ENCODE results near the gene ZNF148.

The ZNF148 gene

GRCh38 chr3:125194061-125194848, 180.9 kb downstream of the ZNF148 start:
- Histone ChIP-seq H3K27me3 (ENCODE audit: insufficient read depth, low read length) (peaks cover 3% of the 10 kb centered on the region), H3K9me3 (ENCODE audit: low read length) (no peaks in the 10 kb centered on the region), H3K4me3 (ENCODE audit: low read length) (no peak overlapping the region), H2AFZ (ENCODE audit: low read depth, low read length) (no peak overlapping the region), H3K36me3 (ENCODE audit: insufficient read depth, low read length) (no peaks in the 10 kb centered on the region), H3K4me1 (ENCODE audit: insufficient read depth, low read length) (no peaks in the 10 kb centered on the region)

- no peaks in the 10 kb centered on the region for H3K4me1 ChIP-seq (ENCODE audit: insufficient read depth, low read length)
- no peak overlapping the region for H3K4me3 ChIP-seq (ENCODE audit: low read length)
- H3K9me3 ChIP-seq (ENCODE audit: low read length): no peaks in the 10 kb centered on the region
- H3K27me3 ChIP-seq (ENCODE audit: insufficient read depth, low read length): peaks cover 3% of the 10 kb centered on the region
- H3K36me3 ChIP-seq (ENCODE audit: insufficient read depth, low read length): no peaks in the 10 kb centered on the region
- no peak overlapping the region for H2AFZ ChIP-seq (ENCODE audit: low read depth, low read length)
Observed at GRCh38 chr3:125192190-125193035, 182.7 kb downstream of the ZNF148 start.

GRCh38 chr3:125191730-125192129, 183.4 kb downstream of the ZNF148 start:
- Histone ChIP-seq H3K4me1 (ENCODE audit: insufficient read depth, low read length) (peaks cover 3% of the 10 kb centered on the region), H3K36me3 (ENCODE audit: insufficient read depth, low read length) (no peaks in the 10 kb centered on the region)

GRCh38 chr3:125191256-125191655, 183.9 kb downstream of the ZNF148 start:
- Histone ChIP-seq H3K36me3 (ENCODE audit: insufficient read depth, low read length) (no peaks in the 10 kb centered on the region), H3K4me3 (ENCODE audit: low read length) (no peak overlapping the region), H3K9me3 (ENCODE audit: low read length) (no peaks in the 10 kb centered on the region), H3K4me1 (ENCODE audit: insufficient read depth, low read length) (peaks cover 8% of the 10 kb centered on the region), H2AFZ (ENCODE audit: low read depth, low read length) (no peak overlapping the region), H3K27me3 (ENCODE audit: insufficient read depth, low read length) (peaks cover 3% of the 10 kb centered on the region)

More at GRCh38 chr3:125191730-125192129, 183.4 kb downstream of the ZNF148 start:
- Histone ChIP-seq H3K27me3 (ENCODE audit: insufficient read depth, low read length) (peaks cover 3% of the 10 kb centered on the region), H3K9me3 (ENCODE audit: low read length) (no peaks in the 10 kb centered on the region), H3K4me3 (ENCODE audit: low read length) (no peak overlapping the region), H2AFZ (ENCODE audit: low read depth, low read length) (no peak overlapping the region)

GRCh38 chr3:125190786-125191185, 184.3 kb downstream of the ZNF148 start:
- Histone ChIP-seq H3K9me3 (ENCODE audit: low read length) (no peaks in the 10 kb centered on the region), H3K4me1 (ENCODE audit: insufficient read depth, low read length) (peaks cover 13% of the 10 kb centered on the region), H3K4me3 (ENCODE audit: low read length) (no peak overlapping the region), H2AFZ (ENCODE audit: low read depth, low read length) (no peak overlapping the region), H3K27me3 (ENCODE audit: insufficient read depth, low read length) (peaks cover 3% of the 10 kb centered on the region), H3K36me3 (ENCODE audit: insufficient read depth, low read length) (no peaks in the 10 kb centered on the region)

- no peak overlapping the region for H2AFZ ChIP-seq (ENCODE audit: low read depth, low read length)
- H3K9me3 ChIP-seq (ENCODE audit: low read length): no peaks in the 10 kb centered on the region
- H3K4me1 ChIP-seq (ENCODE audit: insufficient read depth, low read length): peaks cover 17% of the 10 kb centered on the region
- no peak overlapping the region for H3K4me3 ChIP-seq (ENCODE audit: low read length)
- no peaks in the 10 kb centered on the region for H3K36me3 ChIP-seq (ENCODE audit: insufficient read depth, low read length)
- peaks cover 3% of the 10 kb centered on the region for H3K27me3 ChIP-seq (ENCODE audit: insufficient read depth, low read length)
Observed at GRCh38 chr3:125189378-125190165, 185.6 kb downstream of the ZNF148 start.

GRCh38 chr3:125188955-125189354, 186.2 kb downstream of the ZNF148 start:
- H3K4me3 ChIP-seq (ENCODE audit: low read length): no peak overlapping the region
- H3K27me3 ChIP-seq (ENCODE audit: insufficient read depth, low read length): peaks cover 3% of the 10 kb centered on the region
- peaks cover 17% of the 10 kb centered on the region for H3K4me1 ChIP-seq (ENCODE audit: insufficient read depth, low read length)
- H3K36me3 ChIP-seq (ENCODE audit: insufficient read depth, low read length): no peaks in the 10 kb centered on the region
- no peak overlapping the region for H2AFZ ChIP-seq (ENCODE audit: low read depth, low read length)
- H3K9me3 ChIP-seq (ENCODE audit: low read length): no peaks in the 10 kb centered on the region

GRCh38 chr3:125187599-125187910, 187.6 kb downstream of the ZNF148 start:
- H3K4me1 ChIP-seq (ENCODE audit: insufficient read depth, low read length): peaks cover 17% of the 10 kb centered on the region
- H3K9me3 ChIP-seq (ENCODE audit: low read length): no peaks in the 10 kb centered on the region
- no peaks in the 10 kb centered on the region for H3K36me3 ChIP-seq (ENCODE audit: insufficient read depth, low read length)
- no peak overlapping the region for H3K4me3 ChIP-seq (ENCODE audit: low read length)
- no peak overlapping the region for H2AFZ ChIP-seq (ENCODE audit: low read depth, low read length)
- H3K27me3 ChIP-seq (ENCODE audit: insufficient read depth, low read length): no peaks in the 10 kb centered on the region

- Histone ChIP-seq H3K9me3 (ENCODE audit: low read length) (no peaks in the 10 kb centered on the region), H3K4me3 (ENCODE audit: low read length) (peak overlapping the region; percentile 51), H3K4me1 (ENCODE audit: insufficient read depth, low read length) (peaks cover 17% of the 10 kb centered on the region), H3K36me3 (ENCODE audit: insufficient read depth, low read length) (no peaks in the 10 kb centered on the region), H2AFZ (ENCODE audit: low read depth, low read length) (peak overlapping the region; percentile 99), H3K27me3 (ENCODE audit: insufficient read depth, low read length) (no peaks in the 10 kb centered on the region)
Observed at GRCh38 chr3:125186800-125187598, 188.1 kb downstream of the ZNF148 start.

- Histone ChIP-seq H3K9me3 (ENCODE audit: low read length) (no peaks in the 10 kb centered on the region), H3K36me3 (ENCODE audit: insufficient read depth, low read length) (no peaks in the 10 kb centered on the region), H3K27me3 (ENCODE audit: insufficient read depth, low read length) (no peaks in the 10 kb centered on the region), H3K4me1 (ENCODE audit: insufficient read depth, low read length) (peaks cover 17% of the 10 kb centered on the region), H3K4me3 (ENCODE audit: low read length) (peak overlapping the region; percentile 51), H2AFZ (ENCODE audit: low read depth, low read length) (peak overlapping the region; percentile 99)
Observed at GRCh38 chr3:125186261-125186787, 188.8 kb downstream of the ZNF148 start.

GRCh38 chr3:125185805-125186204, 189.3 kb downstream of the ZNF148 start:
- Histone ChIP-seq H3K4me3 (ENCODE audit: low read length) (peak overlapping the region; percentile 51), H2AFZ (ENCODE audit: low read depth, low read length) (peak overlapping the region; percentile 99), H3K36me3 (ENCODE audit: insufficient read depth, low read length) (no peaks in the 10 kb centered on the region), H3K27me3 (ENCODE audit: insufficient read depth, low read length) (no peaks in the 10 kb centered on the region), H3K4me1 (ENCODE audit: insufficient read depth, low read length) (peaks cover 17% of the 10 kb centered on the region), H3K9me3 (ENCODE audit: low read length) (no peaks in the 10 kb centered on the region)

- H3K4me3 ChIP-seq (ENCODE audit: low read length): no peak overlapping the region
- no peaks in the 10 kb centered on the region for H3K36me3 ChIP-seq (ENCODE audit: insufficient read depth, low read length)
- H3K4me1 ChIP-seq (ENCODE audit: insufficient read depth, low read length): no peaks in the 10 kb centered on the region
- no peaks in the 10 kb centered on the region for H3K9me3 ChIP-seq (ENCODE audit: low read length)
- H2AFZ ChIP-seq (ENCODE audit: low read depth, low read length): no peak overlapping the region
- H3K27me3 ChIP-seq (ENCODE audit: insufficient read depth, low read length): no peaks in the 10 kb centered on the region
Observed at GRCh38 chr3:125179884-125180240, 195.3 kb downstream of the ZNF148 start.
